ENCODE results near the gene GUCY1A1. TPM values are rescaled to one million over a fixed set of nuclear protein-coding genes. Genes with fewer than 3 reads are reported as not detected.

The GUCY1A1 gene
- total and polyA plus RNA-seq, 2 donors from 2014 or later = 6.9 to 64.6 TPM

GRCh38 chr4:155692361-155692760, 25.7 kb downstream of the GUCY1A1 start:
- intact Hi-C loops (cut with DNase I) = no loop called here
- Histone ChIP-seq H3K9ac (ENCODE audit: low read length in 3 of 3) (no peak overlapping the region), H3K27me3 (ENCODE audit: control insufficient read depth, insufficient read depth, low read length) (no peaks in the 10 kb centered on the region), H3K9me3 (ENCODE audit: control insufficient read depth in 2 of 3, insufficient read depth in 1 of 3, low read length in 3 of 3) (no peaks in the 10 kb centered on the region), H3K27ac (ENCODE audit: low read depth in 2 of 2, low read length in 2 of 2) (peak overlapping the region; percentile 10 to 56), H3K36me3 (ENCODE audit: control insufficient read depth in 2 of 3, insufficient read depth in 3 of 3, low read length in 3 of 3) (no peaks in the 10 kb centered on the region), H3K4me3 (ENCODE audit: low read length in 3 of 3) (no peak overlapping the region), H3K4me1 (ENCODE audit: control insufficient read depth in 2 of 3, insufficient read depth in 2 of 3, low read depth in 1 of 3, low read length in 3 of 3) (peaks cover 0 to 30% (median 2%) of the 10 kb centered on the region in 3 donors)
- TF ChIP-seq, protein P1, sequence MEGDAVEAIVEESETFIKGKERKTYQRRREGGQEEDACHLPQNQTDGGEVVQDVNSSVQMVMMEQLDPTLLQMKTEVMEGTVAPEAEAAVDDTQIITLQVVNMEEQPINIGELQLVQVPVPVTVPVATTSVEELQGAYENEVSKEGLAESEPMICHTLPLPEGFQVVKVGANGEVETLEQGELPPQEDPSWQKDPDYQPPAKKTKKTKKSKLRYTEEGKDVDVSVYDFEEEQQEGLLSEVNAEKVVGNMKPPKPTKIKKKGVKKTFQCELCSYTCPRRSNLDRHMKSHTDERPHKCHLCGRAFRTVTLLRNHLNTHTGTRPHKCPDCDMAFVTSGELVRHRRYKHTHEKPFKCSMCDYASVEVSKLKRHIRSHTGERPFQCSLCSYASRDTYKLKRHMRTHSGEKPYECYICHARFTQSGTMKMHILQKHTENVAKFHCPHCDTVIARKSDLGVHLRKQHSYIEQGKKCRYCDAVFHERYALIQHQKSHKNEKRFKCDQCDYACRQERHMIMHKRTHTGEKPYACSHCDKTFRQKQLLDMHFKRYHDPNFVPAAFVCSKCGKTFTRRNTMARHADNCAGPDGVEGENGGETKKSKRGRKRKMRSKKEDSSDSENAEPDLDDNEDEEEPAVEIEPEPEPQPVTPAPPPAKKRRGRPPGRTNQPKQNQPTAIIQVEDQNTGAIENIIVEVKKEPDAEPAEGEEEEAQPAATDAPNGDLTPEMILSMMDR (IDR thresholded peaks at IDR 0.05; ENCODE audit: borderline replicate concordance, extremely low read depth, insufficient read depth) = no peak
- FAIRE-seq (no peak), DNase-seq (no peak)

GRCh38 chr4:155693015-155693663, 26.5 kb downstream of the GUCY1A1 start:
- intact Hi-C loops (cut with DNase I) = no loop called here
- H3K27me3 ChIP-seq (ENCODE audit: control insufficient read depth, insufficient read depth, low read length) = no peaks in the 10 kb centered on the region
- peak overlapping the region; percentile 61 to 77 for H3K27ac ChIP-seq (ENCODE audit: low read depth in 2 of 2, low read length in 2 of 2)
- TF ChIP-seq, protein P1 (IDR thresholded peaks at IDR 0.05; ENCODE audit: borderline replicate concordance, extremely low read depth, insufficient read depth) = no peak
- no peaks in the 10 kb centered on the region for H3K36me3 ChIP-seq (ENCODE audit: control insufficient read depth in 2 of 3, insufficient read depth in 3 of 3, low read length in 3 of 3)
- H3K4me3 ChIP-seq (ENCODE audit: low read length in 3 of 3) = peak overlapping the region in 1 of 3 donors; percentile 22
- H3K9me3 ChIP-seq (ENCODE audit: control insufficient read depth in 2 of 3, insufficient read depth in 1 of 3, low read length in 3 of 3) = no peaks in the 10 kb centered on the region
- peaks cover 0 to 37% (median 2%) of the 10 kb centered on the region in 3 donors for H3K4me1 ChIP-seq (ENCODE audit: control insufficient read depth in 2 of 3, insufficient read depth in 2 of 3, low read depth in 1 of 3, low read length in 3 of 3)
- peak in 2 of 5 donors; percentile 30 to 44 for DNase-seq
- no peak overlapping the region for H3K9ac ChIP-seq (ENCODE audit: low read length in 3 of 3)
- FAIRE-seq = peak; percentile 84

GRCh38 chr4:155694100-155694785, 27.6 kb downstream of the GUCY1A1 start:
- FAIRE-seq = no peak
- H3K9ac ChIP-seq (ENCODE audit: low read length in 3 of 3) = no peak overlapping the region
- no peaks in the 10 kb centered on the region for H3K27me3 ChIP-seq (ENCODE audit: control insufficient read depth, insufficient read depth, low read length)
- TF ChIP-seq, protein P1 (IDR thresholded peaks at IDR 0.05; ENCODE audit: borderline replicate concordance, extremely low read depth, insufficient read depth) = no peak
- intact Hi-C loops (cut with DNase I) = no loop called here
- no peaks in the 10 kb centered on the region for H3K36me3 ChIP-seq (ENCODE audit: control insufficient read depth in 2 of 3, insufficient read depth in 3 of 3, low read length in 3 of 3)
- no peak for DNase-seq
- H3K4me3 ChIP-seq (ENCODE audit: low read length in 3 of 3) = no peak overlapping the region
- H3K9me3 ChIP-seq (ENCODE audit: control insufficient read depth in 2 of 3, insufficient read depth in 1 of 3, low read length in 3 of 3) = peaks cover 0 to 4% (median 0%) of the 10 kb centered on the region in 3 donors
- peaks cover 0 to 37% (median 2%) of the 10 kb centered on the region in 3 donors for H3K4me1 ChIP-seq (ENCODE audit: control insufficient read depth in 2 of 3, insufficient read depth in 2 of 3, low read depth in 1 of 3, low read length in 3 of 3)
- H3K27ac ChIP-seq (ENCODE audit: low read depth in 2 of 2, low read length in 2 of 2) = peak overlapping the region in 1 of 2 donors; percentile 7
